Activated CD8-positive, alpha-beta memory T cell treated with anti-CD3 and anti-CD28 coated beads for 36 hours (primary cell): ENCODE data around the gene PATJ. TPM values are rescaled to one million over a fixed set of nuclear protein-coding genes. Genes with fewer than 3 reads are reported as not detected.
"Not testable (repeated sequence)": the region's sequence is repeated elsewhere in the genome, so short reads cannot be mapped to it uniquely, and the experiment has no call there.

Experiments used
- CTCF ChIA-PET: fragments of 350-600 bp; sonication (Branson Sonifier 250); formaldehyde crosslinking; loops from one replicate; lab custom pipeline; 2021; ENCODE audit warnings: antibody characterized with exemption; lab: Charles Lee
- POLR2A ChIA-PET: fragments of 350-600 bp; sonication (Branson Sonifier 250); formaldehyde crosslinking; loops from one replicate; lab custom pipeline; 2021; ENCODE audit warnings: antibody characterized with exemption; lab: Charles Lee
- total RNA-seq, 2 experiments: library from RNA; stranded (reverse); gene quantifications; one replicate each; pipeline ENCODE4 v1.2.3, GENCODE V29; 2021

Gene PATJ
- total RNA-seq, result 1 to 10 TPM; 8.4 to 9.0 TPM

GRCh38 chr1:61741711-61742619 lies at the start of gene PATJ:
TSS of gene PATJ (plus strand) at chr1:61742480. CDS start at chr1:61762893, 20,413 bp downstream.
- POLR2A ChIA-PET, result interaction anchor here (0.6 kb wide), 1 partner anchor 29 kb away, joined by 3 read pairs; no protein-coding TSS in a partner anchor
- CTCF ChIA-PET, result no interaction called here

- CTCF ChIA-PET, result interaction anchor here (0.7 kb wide), 1 partner anchor 26 kb away, joined by 3 read pairs; no protein-coding TSS in a partner anchor
- POLR2A ChIA-PET, result interaction anchor here (0.6 kb wide), 2 partner anchors 13 to 51 kb away, joined by 3 to 4 read pairs; no protein-coding TSS in a partner anchor
These were observed 42.1 kb upstream of the PATJ start for GRCh38 chr1:61699911-61700851.

GRCh38 chr1:61708953-61709907 lies 33.0 kb upstream of the PATJ start:
- POLR2A ChIA-PET, result no interaction called here
- CTCF ChIA-PET, result no interaction called here

GRCh38 chr1:61709908-61710289 lies 32.4 kb upstream of the PATJ start:
- POLR2A ChIA-PET, result no interaction called here
- CTCF ChIA-PET, result no interaction called here

- CTCF ChIA-PET, POLR2A ChIA-PET: not testable (repeated sequence)
These were observed 31.0 kb upstream of the PATJ start for GRCh38 chr1:61711257-61711656.

- POLR2A ChIA-PET, result no interaction called here
- CTCF ChIA-PET, result no interaction called here
These were observed 30.3 kb upstream of the PATJ start for GRCh38 chr1:61711969-61712368.

- CTCF ChIA-PET, POLR2A ChIA-PET: not testable (repeated sequence)
These were observed 23.1 kb upstream of the PATJ start for GRCh38 chr1:61718996-61719663.

- POLR2A ChIA-PET, result no interaction called here
- CTCF ChIA-PET, result no interaction called here
These were observed 17.8 kb upstream of the PATJ start for GRCh38 chr1:61724506-61724812.

- ChIA-PET POLR2A (interaction anchor here (1.0 kb wide), 1 partner anchor 29 kb away, joined by 4 read pairs; no protein-coding TSS in a partner anchor), CTCF (no interaction called here)
These were observed 17.2 kb upstream of the PATJ start, which contains the start of gene TM2D1 for GRCh38 chr1:61724813-61725694. TSS of gene TM2D1 (minus strand) at chr1:61725141. CDS start at chr1:61725120, 21 bp downstream.

GRCh38 chr1:61727544-61727943 lies 14.7 kb upstream of the PATJ start:
- CTCF ChIA-PET, result no interaction called here
- POLR2A ChIA-PET, result no interaction called here

GRCh38 chr1:61730679-61731078 lies 11.6 kb upstream of the PATJ start:
- CTCF ChIA-PET, result interaction anchor here (0.6 kb wide), 1 partner anchor 40 kb away, joined by 3 read pairs; no protein-coding TSS in a partner anchor
- POLR2A ChIA-PET, result not testable (repeated sequence)

- ChIA-PET CTCF (interaction anchor here (0.5 to 0.7 kb wide), 2 partner anchors 11 to 15 kb away, joined by 3 read pairs; no protein-coding TSS in a partner anchor), POLR2A (interaction anchor here (0.6 kb wide), 1 partner anchor 21 kb away, joined by 3 read pairs; no protein-coding TSS in a partner anchor)
These were observed 9.6 kb upstream of the PATJ start for GRCh38 chr1:61732726-61733125.

- POLR2A ChIA-PET, result no interaction called here
- CTCF ChIA-PET, result no interaction called here
These were observed 1.3 kb upstream of the PATJ start for GRCh38 chr1:61740751-61741700.

GRCh38 chr1:61742620-61743430 lies 545 bp downstream of the PATJ start:
- POLR2A ChIA-PET, result interaction anchor here (0.6 kb wide), 1 partner anchor 30 kb away, joined by 3 read pairs; no protein-coding TSS in a partner anchor

GRCh38 chr1:61743431-61743705 lies 1.1 kb downstream of the PATJ start:
- CTCF ChIA-PET, result no interaction called here
- POLR2A ChIA-PET, result no interaction called here

More at GRCh38 chr1:61742620-61743430, 545 bp downstream of the PATJ start:
- CTCF ChIA-PET, result no interaction called here
